Fibroblast of the aortic adventitia (primary cell): Measurements from ENCODE around the gene DDIT4L. TPM values are rescaled to one million over a fixed set of nuclear protein-coding genes. Genes with fewer than 3 reads are reported as not detected.
"Not testable (repeated sequence)": the region's sequence is repeated elsewhere in the genome, so short reads cannot be mapped to it uniquely, and the experiment has no call there.

Source experiments
- DNase-seq: peaks from one replicate; pipeline ENCODE4 v3.0.0-alpha.2; 2010; ENCODE audit warnings: low read depth
- H3K4me3 ChIP-seq: 2 replicates; pipeline ENCODE4 v1.5.1; 2011; ENCODE audit warnings: low read depth, mild to moderate bottlenecking, control low read depth, low read length, moderate library complexity
- CTCF ChIP-seq: IDR thresholded peaks from 2 replicates; pipeline ENCODE4 v1.5.1; 2011; ENCODE audit warnings: mild to moderate bottlenecking, low read length, control low read depth, inconsistent platforms; ENCODE audit not compliant: insufficient read depth
- total RNA-seq: library from RNA; depleted of rRNA; stranded (reverse); fragments of >200 nt; gene quantifications from 2 replicates; pipeline ENCODE4 v1.2.3, GENCODE V29; 2012; ENCODE audit warnings: low replicate concordance

The DDIT4L gene
- total RNA-seq, 1 donor, result 17.7 TPM

- DNase-seq, result no peak
- TF ChIP-seq CTCF, result no peak
- H3K4me3 ChIP-seq, result no peak overlapping the region
These were observed 16.6 kb upstream of the DDIT4L start for GRCh38 chr4:100206850-100207249.

- no peak overlapping the region for H3K4me3 ChIP-seq
- no peak for TF ChIP-seq CTCF
- no peak for DNase-seq
These were observed 7.8 kb upstream of the DDIT4L start for GRCh38 chr4:100198061-100198460.

GRCh38 chr4:100196388-100197071, 6.3 kb upstream of the DDIT4L start:
- DNase-seq, H3K4me3 ChIP-seq: not testable (repeated sequence)

- peak overlapping the region; percentile 72 for H3K4me3 ChIP-seq
- DNase-seq, result peak; percentile 70
- no peak for TF ChIP-seq CTCF
These were observed 654 bp upstream of the DDIT4L start for GRCh38 chr4:100190643-100191600.

- no peak for TF ChIP-seq CTCF
- H3K4me3 ChIP-seq, result peak overlapping the region; percentile 72
- no peak for DNase-seq
These were observed 1.4 kb downstream of the DDIT4L start for GRCh38 chr4:100188829-100189228.

GRCh38 chr4:100187781-100188180, 2.5 kb downstream of the DDIT4L start:
- TF ChIP-seq CTCF, result no peak
- no peak for DNase-seq
- peak overlapping the region; percentile 32 for H3K4me3 ChIP-seq

- TF ChIP-seq CTCF, result no peak
- no peak overlapping the region for H3K4me3 ChIP-seq
- DNase-seq, result no peak
These were observed 5.5 kb downstream of the DDIT4L start for GRCh38 chr4:100184787-100185186.
